Measurements from ENCODE around the gene ERGIC3.

DNA sequence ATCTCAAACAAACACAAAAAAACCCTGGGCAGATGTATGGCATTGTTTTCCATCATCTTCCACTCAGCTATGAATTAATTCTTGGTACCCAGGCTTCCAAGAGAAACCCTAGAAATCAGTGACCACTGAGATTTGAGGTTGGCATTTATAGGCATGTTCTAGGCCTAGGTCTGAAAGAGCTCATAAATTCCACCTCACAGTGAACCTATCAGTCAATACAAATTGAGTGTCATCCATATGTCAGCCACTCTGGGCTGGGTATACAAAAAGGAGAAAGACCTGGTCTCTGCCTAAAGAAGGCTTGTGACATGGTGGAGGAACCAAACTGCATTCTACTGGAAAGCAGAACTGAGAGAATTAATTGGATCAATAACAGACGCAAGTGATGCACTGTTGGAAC lies 42.6 kb upstream of the ERGIC3 start:
- TF ChIP-seq POLR2A (IDR thresholded peaks at IDR 0.05): no peak
- TF ChIP-seq, protein P1, sequence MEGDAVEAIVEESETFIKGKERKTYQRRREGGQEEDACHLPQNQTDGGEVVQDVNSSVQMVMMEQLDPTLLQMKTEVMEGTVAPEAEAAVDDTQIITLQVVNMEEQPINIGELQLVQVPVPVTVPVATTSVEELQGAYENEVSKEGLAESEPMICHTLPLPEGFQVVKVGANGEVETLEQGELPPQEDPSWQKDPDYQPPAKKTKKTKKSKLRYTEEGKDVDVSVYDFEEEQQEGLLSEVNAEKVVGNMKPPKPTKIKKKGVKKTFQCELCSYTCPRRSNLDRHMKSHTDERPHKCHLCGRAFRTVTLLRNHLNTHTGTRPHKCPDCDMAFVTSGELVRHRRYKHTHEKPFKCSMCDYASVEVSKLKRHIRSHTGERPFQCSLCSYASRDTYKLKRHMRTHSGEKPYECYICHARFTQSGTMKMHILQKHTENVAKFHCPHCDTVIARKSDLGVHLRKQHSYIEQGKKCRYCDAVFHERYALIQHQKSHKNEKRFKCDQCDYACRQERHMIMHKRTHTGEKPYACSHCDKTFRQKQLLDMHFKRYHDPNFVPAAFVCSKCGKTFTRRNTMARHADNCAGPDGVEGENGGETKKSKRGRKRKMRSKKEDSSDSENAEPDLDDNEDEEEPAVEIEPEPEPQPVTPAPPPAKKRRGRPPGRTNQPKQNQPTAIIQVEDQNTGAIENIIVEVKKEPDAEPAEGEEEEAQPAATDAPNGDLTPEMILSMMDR (IDR thresholded peaks at IDR 0.05): no peak
